ENCODE measurements around the gene TBL3. TPM values are rescaled to one million over a fixed set of nuclear protein-coding genes. Genes with fewer than 3 reads are reported as not detected.
"Not testable (repeated sequence)": the region's sequence is repeated elsewhere in the genome, so short reads cannot be mapped to it uniquely, and the experiment has no call there.

Gene TBL3
- 31.7 and 41.5 TPM in 2 replicates for total RNA-seq

GRCh38 chr16:1971796-1972489 is at the start of gene TBL3:
TBL3 (plus strand) TSS chr16:1972053; CDS start chr16:1972165, 112 bp downstream.
- DNase-seq (ENCODE audit: low read depth in 2 of 2): peak; percentile 88 to 96

GRCh38 chr16:1922357-1922756 is 49.5 kb upstream of the TBL3 start:
- DNase-seq (ENCODE audit: low read depth in 2 of 2): no peak

GRCh38 chr16:1923299-1924034 is 48.4 kb upstream of the TBL3 start:
- DNase-seq (ENCODE audit: low read depth in 2 of 2): peak in 1 of 2 donors; percentile 29

GRCh38 chr16:1924095-1924494 is 47.8 kb upstream of the TBL3 start:
- no peak for DNase-seq (ENCODE audit: low read depth in 2 of 2)

- no peak for DNase-seq (ENCODE audit: low read depth in 2 of 2)
Observed at GRCh38 chr16:1926271-1926670, 45.6 kb upstream of the TBL3 start.

- DNase-seq (ENCODE audit: low read depth in 2 of 2): peak in 1 of 2 donors; percentile 24
Observed at GRCh38 chr16:1929105-1929504, 42.7 kb upstream of the TBL3 start.

GRCh38 chr16:1929578-1930337 is 42.1 kb upstream of the TBL3 start:
- peak; percentile 48 to 83 for DNase-seq (ENCODE audit: low read depth in 2 of 2)

- DNase-seq (ENCODE audit: low read depth in 2 of 2): no peak
Observed at GRCh38 chr16:1930338-1930720, 41.5 kb upstream of the TBL3 start.

GRCh38 chr16:1932050-1933028 is 39.5 kb upstream of the TBL3 start:
- no peak for DNase-seq (ENCODE audit: low read depth in 2 of 2)

GRCh38 chr16:1933097-1933661 is 38.7 kb upstream of the TBL3 start:
- no peak for DNase-seq (ENCODE audit: low read depth in 2 of 2)

- no peak for DNase-seq (ENCODE audit: low read depth in 2 of 2)
Observed at GRCh38 chr16:1936945-1937479, 34.8 kb upstream of the TBL3 start.

- no peak for DNase-seq (ENCODE audit: low read depth in 2 of 2)
Observed at GRCh38 chr16:1938316-1938715, 33.5 kb upstream of the TBL3 start.

GRCh38 chr16:1938910-1939309 is 32.9 kb upstream of the TBL3 start:
- no peak for DNase-seq (ENCODE audit: low read depth in 2 of 2)

GRCh38 chr16:1939833-1940232 is 32.0 kb upstream of the TBL3 start:
- not testable (repeated sequence) for DNase-seq (ENCODE audit: low read depth in 2 of 2)

- no peak for DNase-seq (ENCODE audit: low read depth in 2 of 2)
Observed at GRCh38 chr16:1940273-1941161, 31.3 kb upstream of the TBL3 start.

- no peak for DNase-seq (ENCODE audit: low read depth in 2 of 2)
Observed at GRCh38 chr16:1941162-1942046, 30.4 kb upstream of the TBL3 start.

GRCh38 chr16:1942047-1942809 is 29.6 kb upstream of the TBL3 start:
- no peak for DNase-seq (ENCODE audit: low read depth in 2 of 2)
